NCI-H748 treated with DMSO at 0.1 percent for 48 hours (cell line): ENCODE results near the gene WAS.

Experiments used
- DNase-seq: peaks from one replicate; lab custom pipeline; 2025; lab: John Stamatoyannopoulos, UW

WAS gene

DNA sequence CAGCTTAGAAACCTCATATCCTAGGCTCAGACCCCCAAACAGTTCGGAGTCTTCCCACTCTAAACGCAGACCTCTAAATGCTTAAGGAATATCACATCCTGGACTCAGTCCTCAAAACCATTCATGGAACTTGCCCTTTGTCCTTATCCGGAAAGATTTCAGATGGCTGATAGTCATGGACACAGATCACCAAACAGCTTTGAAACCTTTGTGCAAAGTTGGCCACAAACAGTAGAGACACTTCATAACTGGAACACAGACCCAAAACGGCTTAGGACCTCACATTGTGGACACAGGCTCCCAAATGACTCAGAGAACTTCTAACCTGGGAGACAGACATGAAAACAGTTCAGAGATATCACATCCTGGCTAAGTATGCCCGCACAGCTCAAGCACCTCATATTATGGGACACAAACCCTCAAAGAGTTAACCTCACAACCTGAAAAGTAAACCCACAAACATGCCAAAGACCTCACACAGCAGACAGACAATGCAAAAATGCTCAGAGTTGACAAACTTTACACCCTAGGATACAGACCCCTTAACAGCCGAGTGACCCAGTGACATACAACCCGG lies 28.4 kb downstream of the WAS start:
- DNase-seq = no peak

- no peak for DNase-seq
These were observed 30.2 kb downstream of the WAS start for GRCh38 chrX:48713847-48714246.

GRCh38 chrX:48714573-48714972 lies 31.0 kb downstream of the WAS start:
- no peak for DNase-seq

- no peak for DNase-seq
These were observed 31.5 kb downstream of the WAS start for GRCh38 chrX:48715072-48715471.

- DNase-seq = no peak
These were observed 32.4 kb downstream of the WAS start for GRCh38 chrX:48715876-48716502.

DNA sequence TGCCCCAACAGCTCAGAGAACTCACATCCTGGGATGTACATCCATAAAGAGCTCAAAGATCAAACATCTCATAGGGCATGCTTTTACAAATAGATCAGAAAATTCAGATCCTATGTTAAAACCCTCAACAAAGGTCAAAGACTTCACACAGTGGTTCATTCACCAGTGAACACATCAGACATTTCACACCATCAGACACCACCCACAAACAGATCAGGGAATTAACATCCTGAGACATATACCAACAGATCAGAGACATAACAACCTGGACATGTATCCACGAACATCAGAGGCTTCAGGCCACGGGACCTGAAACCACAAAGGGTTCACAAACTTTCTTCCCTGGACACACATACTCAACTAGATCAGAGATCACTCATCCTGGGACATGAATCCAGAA lies 36.4 kb downstream of the WAS start:
- no peak for DNase-seq

DNA sequence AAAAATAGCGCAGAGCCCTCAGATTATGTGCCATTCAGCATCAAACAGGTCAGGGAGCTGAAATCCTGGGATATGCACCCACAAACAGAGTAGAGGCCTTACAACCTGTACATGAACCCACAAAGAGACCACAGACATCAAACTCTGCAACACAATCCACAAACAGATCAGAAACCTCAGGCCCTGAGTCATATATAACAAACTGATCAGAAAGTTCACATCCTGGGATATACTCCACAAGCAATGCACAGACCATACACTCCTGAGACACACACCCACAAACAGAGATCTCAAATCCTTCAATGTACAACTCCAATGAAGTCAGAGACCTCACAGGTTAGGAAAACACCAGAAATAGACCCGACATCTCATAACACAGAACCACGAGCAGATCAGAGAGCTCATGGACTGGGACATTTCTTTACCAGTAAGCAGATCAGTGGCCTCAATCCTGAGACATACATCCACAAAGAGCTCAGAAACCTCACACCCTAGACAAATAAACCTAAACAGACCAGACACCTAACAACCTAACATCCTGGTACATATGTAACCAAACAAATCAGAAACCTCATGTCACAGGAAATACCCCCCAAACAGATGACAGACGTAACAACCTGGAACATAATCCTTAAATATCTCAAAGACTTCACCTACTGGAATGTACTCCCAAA lies 37.1 kb downstream of the WAS start:
- DNase-seq = no peak

DNA sequence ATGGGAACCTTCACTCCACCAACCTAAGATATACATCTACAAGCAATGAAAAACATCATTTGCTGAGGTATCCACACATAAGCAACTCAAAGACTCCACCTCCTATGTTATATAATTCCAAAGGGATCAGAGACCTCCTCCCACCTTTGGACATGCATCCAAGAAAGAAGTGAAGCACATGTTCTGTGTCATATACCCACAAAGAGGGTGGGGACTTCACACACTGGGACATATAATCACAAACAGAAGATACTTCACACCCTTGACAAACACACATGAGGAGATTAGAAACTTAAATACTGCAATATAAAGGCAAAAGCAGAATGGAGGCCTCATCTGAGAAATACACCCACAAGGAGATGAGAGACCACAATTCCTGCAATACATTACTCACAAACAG lies 38.3 kb downstream of the WAS start:
- no peak for DNase-seq

DNA sequence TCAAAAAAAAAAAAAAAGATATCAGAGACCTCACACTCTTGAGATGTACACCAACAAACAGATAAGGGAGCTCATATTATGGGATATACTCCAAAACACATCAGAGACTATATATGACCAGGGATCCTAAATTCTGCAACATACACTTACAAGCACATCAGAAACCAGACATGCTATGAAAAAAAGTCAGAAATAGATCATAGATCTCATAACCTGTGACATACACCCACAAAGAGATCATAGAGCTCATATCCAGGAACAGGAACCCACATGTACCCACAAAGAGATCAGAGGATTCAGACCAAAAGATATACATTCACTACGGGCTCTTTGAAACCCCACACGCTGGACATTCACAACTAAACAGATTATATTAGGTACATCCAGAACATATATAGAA lies 43.0 kb downstream of the WAS start:
- no peak for DNase-seq

- DNase-seq = no peak
These were observed 45.1 kb downstream of the WAS start for GRCh38 chrX:48728653-48729052.

DNA sequence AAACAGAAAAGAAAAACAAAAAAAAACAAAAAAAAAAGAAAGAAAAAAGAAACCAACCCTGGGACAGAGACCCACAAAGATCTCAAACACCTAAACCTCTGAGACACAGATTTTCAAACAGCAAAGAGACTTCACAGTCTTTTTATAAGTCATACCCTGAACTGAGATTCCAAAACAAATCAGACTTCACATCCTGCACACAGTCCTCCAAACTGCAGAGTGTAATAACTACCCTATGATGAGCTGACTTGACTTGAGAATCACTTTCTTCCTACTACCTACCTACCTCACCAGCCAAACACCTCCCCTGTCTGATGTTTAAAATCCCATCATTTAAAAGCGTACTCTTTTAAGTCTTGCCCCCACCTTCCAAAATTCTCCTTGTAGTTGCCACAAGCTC lies 52.7 kb downstream of the WAS start:
- DNase-seq = no peak

DNA sequence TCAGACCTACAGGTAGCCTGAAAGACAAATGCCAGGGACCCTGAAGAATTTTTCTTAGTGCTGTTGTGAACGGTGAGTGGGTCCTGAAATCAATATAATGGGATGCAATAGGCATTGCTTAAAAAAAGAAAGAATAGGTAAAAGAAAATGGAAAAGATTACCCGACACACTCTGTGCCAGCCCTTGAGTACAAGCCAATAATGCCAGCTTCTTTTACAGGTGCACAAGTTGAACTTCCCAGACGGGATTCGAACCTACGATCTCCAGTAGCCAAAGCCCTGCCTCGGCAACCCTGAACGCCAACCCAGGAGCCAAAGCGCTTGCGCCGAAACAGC lies 53.2 kb downstream of the WAS start:
- DNase-seq = no peak

DNA sequence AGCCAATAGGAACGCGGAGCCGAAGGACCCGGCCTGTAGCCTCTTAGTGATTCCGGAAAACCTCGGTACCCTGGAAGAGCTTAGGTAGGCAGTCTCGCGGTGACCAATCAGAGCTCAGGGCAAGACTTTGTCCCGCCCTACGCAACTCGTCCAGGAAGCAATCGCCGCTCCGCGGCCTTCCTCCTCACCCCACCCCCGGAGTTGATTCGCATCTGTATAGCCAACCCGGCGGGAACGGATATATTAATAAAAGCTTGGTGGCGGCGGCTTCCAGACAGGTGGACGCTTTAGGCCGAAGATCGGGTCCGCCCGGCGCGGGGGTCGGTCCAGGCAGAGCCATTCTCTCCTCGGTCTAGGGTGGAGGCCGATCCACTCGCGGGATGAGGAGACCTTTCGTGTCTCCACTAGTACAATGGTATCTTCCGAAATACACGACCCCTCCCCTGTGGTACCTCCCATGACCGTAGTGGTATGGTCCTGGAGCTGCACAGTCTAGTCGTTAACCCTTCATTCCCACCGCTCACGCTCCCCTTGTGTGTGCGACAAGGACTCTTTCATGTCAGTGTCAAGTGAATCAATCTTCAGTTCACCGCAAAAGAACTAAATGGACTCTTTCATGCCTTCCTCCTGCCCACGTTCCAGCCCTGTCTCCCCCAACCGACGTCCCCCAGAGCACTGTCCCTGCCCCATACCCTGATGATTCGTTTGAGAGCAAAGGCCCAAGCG lies 53.8 kb downstream of the WAS start:
- peak; percentile 88 for DNase-seq

DNA sequence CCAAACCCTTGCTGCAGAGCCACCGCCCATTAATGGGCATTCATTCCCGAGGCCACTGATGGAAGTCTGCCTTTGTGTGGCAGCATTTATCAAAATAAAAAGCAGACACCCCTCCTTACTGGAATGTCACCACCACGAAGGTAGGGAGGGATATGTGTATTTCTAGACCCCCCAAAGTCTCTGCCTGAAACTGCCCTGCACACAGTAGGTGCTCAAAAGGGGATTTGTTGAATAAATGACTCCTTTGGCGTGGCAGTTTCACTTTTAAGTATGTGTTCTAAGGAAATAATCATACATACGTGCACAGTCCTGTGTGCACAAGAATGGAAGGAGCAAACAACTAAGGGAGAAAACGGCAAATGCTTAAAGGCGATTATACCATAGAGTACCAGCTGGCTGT lies 54.3 kb downstream of the WAS start:
- DNase-seq = no peak
